Measurements from ENCODE around the gene CACNA1I.

CACNA1I gene

GRCh38 chr22:39690881-39691605 is 120.5 kb downstream of the CACNA1I start:
- TF ChIP-seq CTCF (conservative IDR thresholded peaks at IDR 0.05) (no peak), ZFX (IDR thresholded peaks at IDR 0.05) (no peak)
- H3K27ac ChIP-seq = no peak overlapping the region

GRCh38 chr22:39693943-39694500 is 123.5 kb downstream of the CACNA1I start:
- no peak for TF ChIP-seq CTCF (conservative IDR thresholded peaks at IDR 0.05)
- no peak for TF ChIP-seq ZFX (IDR thresholded peaks at IDR 0.05)
- H3K27ac ChIP-seq = no peak overlapping the region

- TF ChIP-seq ZFX (IDR thresholded peaks at IDR 0.05) (no peak), CTCF (conservative IDR thresholded peaks at IDR 0.05) (no peak)
- H3K27ac ChIP-seq = no peak overlapping the region
Observed at GRCh38 chr22:39697790-39698430, 127.4 kb downstream of the CACNA1I start.

- H3K27ac ChIP-seq = no peak overlapping the region
- TF ChIP-seq ZFX (IDR thresholded peaks at IDR 0.05) = no peak
- no peak for TF ChIP-seq CTCF (conservative IDR thresholded peaks at IDR 0.05)
Observed at GRCh38 chr22:39699631-39700360, 129.2 kb downstream of the CACNA1I start.

GRCh38 chr22:39700565-39700964 is 130.0 kb downstream of the CACNA1I start:
- H3K27ac ChIP-seq = no peak overlapping the region
- TF ChIP-seq CTCF (conservative IDR thresholded peaks at IDR 0.05) = no peak
- no peak for TF ChIP-seq ZFX (IDR thresholded peaks at IDR 0.05)

- TF ChIP-seq ZFX (IDR thresholded peaks at IDR 0.05) (no peak), CTCF (conservative IDR thresholded peaks at IDR 0.05) (no peak)
- H3K27ac ChIP-seq = no peak overlapping the region
Observed at GRCh38 chr22:39703091-39703490, 132.5 kb downstream of the CACNA1I start.
